H1 (cell line): ENCODE measurements around the gene PAK1IP1. TPM values are rescaled to one million over a fixed set of nuclear protein-coding genes. Genes with fewer than 3 reads are reported as not detected.

Source experiments
- CTCF ChIA-PET: fragments of 300-600 bp; sonication (Branson Sonifier 250); formaldehyde crosslinking; loops from one replicate; lab custom pipeline; 2021; ENCODE audit not compliant: partially characterized antibody; lab: Charles Lee
- POLR2A ChIA-PET: fragments of 300-600 bp; sonication (Branson Sonifier 250); formaldehyde crosslinking; loops from one replicate; lab custom pipeline; 2021; ENCODE audit warnings: inconsistent platforms; ENCODE audit not compliant: partially characterized antibody; lab: Charles Lee
- DNase-seq, 2 experiments: peaks; one replicate each; pipeline versions ENCODE4 v3.0.0 to v3.0.0-alpha.2; 2010 to 2022; ENCODE audit warnings: low spot score in 2 of 2, low read depth in 1 of 2, mixed read lengths in 1 of 2
- FAIRE-seq: peaks from 2 replicates; lab custom pipeline; 2011; peaks lifted over from hg19 to GRCh38; lab: Jason Lieb, UNC
- H2AFZ ChIP-seq: 2 replicates; pipeline ENCODE4 v1.8.1; 2012; ENCODE audit warnings: low read length, inconsistent platforms
- H2AK5ac ChIP-seq: 2 replicates; pipeline ENCODE4 v1.6.1; 2013; ENCODE audit warnings: low read depth, low read length
- H2BK120ac ChIP-seq: replicated peaks from 2 replicates; pipeline ENCODE3; 2013; ENCODE audit warnings: low read depth, low read length, inconsistent platforms
- H2BK12ac ChIP-seq: 2 replicates; pipeline ENCODE4 v1.6.1; 2013; ENCODE audit warnings: low read depth, low read length
- H2BK15ac ChIP-seq: 2 replicates; pipeline ENCODE4 v1.6.1; 2013; ENCODE audit warnings: low read length
- H2BK20ac ChIP-seq: 2 replicates; pipeline ENCODE4 v1.6.1; 2013; ENCODE audit warnings: low read length
- H2BK5ac ChIP-seq: 2 replicates; pipeline ENCODE4 v1.6.1; 2013; ENCODE audit warnings: low read depth, low read length
- H3K14ac ChIP-seq: 2 replicates; pipeline ENCODE4 v1.6.1; 2013; ENCODE audit warnings: inconsistent platforms; ENCODE audit not compliant: insufficient read length
- H3K18ac ChIP-seq: 2 replicates; pipeline ENCODE4 v1.6.1; 2013; ENCODE audit warnings: low read length; ENCODE audit errors: extremely low read depth
- H3K23ac ChIP-seq: 2 replicates; pipeline ENCODE4 v1.6.1; 2013; ENCODE audit warnings: inconsistent platforms; ENCODE audit not compliant: insufficient read length
- H3K23me2 ChIP-seq: 2 replicates; pipeline ENCODE4 v1.6.1; 2013; ENCODE audit warnings: low read depth, low read length
- H3K27ac ChIP-seq: 2 replicates; pipeline ENCODE4 v1.6.1; 2011; ENCODE audit warnings: low read depth, low read length, inconsistent platforms
- H3K27me3 ChIP-seq, 4 experiments: replicated peaks in 1 of 4; 1 replicate in 1 of 4; 2 replicates in 3 of 4; pipeline versions ENCODE4 v1.6.1 to v1.8.1; 2011 to 2013; ENCODE audit warnings: low read length in 3 of 4, mild to moderate bottlenecking in 3 of 4, inconsistent platforms in 2 of 4, mixed read lengths in 2 of 4, moderate library complexity in 1 of 4; ENCODE audit not compliant: control insufficient read depth in 3 of 4, insufficient read depth in 3 of 4; ENCODE audit errors: extremely low read depth in 1 of 4
- H3K36me3 ChIP-seq, 4 experiments: 2 replicates each; pipeline versions ENCODE4 v1.6.1 to v1.8.1; 2011 to 2013; ENCODE audit warnings: mild to moderate bottlenecking in 4 of 4, low read length in 3 of 4, moderate library complexity in 2 of 4, control low read depth in 1 of 4, inconsistent platforms in 1 of 4; ENCODE audit not compliant: insufficient read depth in 4 of 4, control insufficient read depth in 2 of 4
- H3K4ac ChIP-seq: replicated peaks from 2 replicates; pipeline ENCODE3; 2013; ENCODE audit warnings: low read length, low read depth, mixed read lengths, inconsistent platforms; ENCODE audit not compliant: insufficient read length
- H3K4me1 ChIP-seq, 4 experiments: replicated peaks in 1 of 4; 1 replicate in 1 of 4; 2 replicates in 3 of 4; pipeline versions ENCODE4 v1.6.1 to v1.8.1; 2011 to 2013; ENCODE audit warnings: low read length in 3 of 4, inconsistent platforms in 2 of 4, mixed read lengths in 1 of 4; ENCODE audit not compliant: insufficient read depth in 4 of 4, control insufficient read depth in 3 of 4
- H3K4me2 ChIP-seq, 2 experiments: 2 replicates each; pipeline versions ENCODE4 v1.6.1 to v1.8.1; 2011 to 2013; ENCODE audit warnings: low read depth in 2 of 2, low read length in 2 of 2, control low read depth in 1 of 2, inconsistent platforms in 1 of 2, mild to moderate bottlenecking in 1 of 2; ENCODE audit not compliant: insufficient read depth in 1 of 2
- H3K4me3 ChIP-seq, 4 experiments: fragments of 200-600, 300-600 bp in 1 of 4; sonication (generic), shearing (Covaris generic), sonication (Bioruptor Twin) in 1 of 4; 2 replicates each; pipeline versions ENCODE4 v1.5.1 to v1.8.1; 2011 to 2016; ENCODE audit warnings: low read length in 4 of 4, low read depth in 3 of 4, control low read depth in 2 of 4, inconsistent platforms in 2 of 4, mild to moderate bottlenecking in 2 of 4, mixed read lengths in 1 of 4, moderate library complexity in 1 of 4; ENCODE audit not compliant: insufficient read depth in 2 of 4; ENCODE audit errors: extremely low read depth in 1 of 4
- H3K56ac ChIP-seq: replicated peaks from 2 replicates; pipeline ENCODE3; 2013; ENCODE audit warnings: low read depth, mild to moderate bottlenecking, mixed read lengths, low read length, inconsistent platforms; ENCODE audit not compliant: insufficient read length
- H3K79me1 ChIP-seq: 2 replicates; pipeline ENCODE4 v1.6.1; 2013; ENCODE audit warnings: low read depth, low read length, control low read depth
- H3K79me2 ChIP-seq, 2 experiments: 2 replicates each; pipeline versions ENCODE4 v1.6.1 to v1.8.1; 2012 to 2013; ENCODE audit warnings: low read length in 2 of 2, mild to moderate bottlenecking in 2 of 2, inconsistent platforms in 1 of 2; ENCODE audit not compliant: insufficient read depth in 2 of 2, control insufficient read depth in 1 of 2
- H3K9ac ChIP-seq, 4 experiments: replicated peaks in 1 of 4; 1 replicate in 1 of 4; 2 replicates in 3 of 4; pipeline versions ENCODE4 v1.6.1 to v1.8.1; 2011 to 2013; ENCODE audit warnings: low read depth in 3 of 4, low read length in 3 of 4, control low read depth in 2 of 4, mild to moderate bottlenecking in 2 of 4, moderate library complexity in 2 of 4, inconsistent platforms in 1 of 4; ENCODE audit errors: extremely low read depth in 1 of 4
- H3K9me3 ChIP-seq, 2 experiments: 2 replicates each; pipeline versions ENCODE4 v1.6.1 to v1.8.1; 2012 to 2013; ENCODE audit warnings: mild to moderate bottlenecking in 2 of 2, moderate library complexity in 2 of 2, control low read depth in 1 of 2, inconsistent platforms in 1 of 2, low read depth in 1 of 2, low read length in 1 of 2, mixed read lengths in 1 of 2; ENCODE audit not compliant: insufficient read depth in 2 of 2
- H4K20me1 ChIP-seq, 2 experiments: replicated peaks in 1 of 2; 2 replicates each; pipeline versions ENCODE3 to v1.8.1; 2011 to 2013; ENCODE audit warnings: inconsistent platforms in 2 of 2, low read length in 2 of 2, mild to moderate bottlenecking in 1 of 2; ENCODE audit not compliant: insufficient read depth in 2 of 2, control insufficient read depth in 1 of 2
- H4K5ac ChIP-seq: 2 replicates; pipeline ENCODE4 v1.6.1; 2013; ENCODE audit warnings: low read length, low read depth, mixed read lengths, inconsistent platforms; ENCODE audit not compliant: insufficient read length
- H4K8ac ChIP-seq: 2 replicates; pipeline ENCODE4 v1.8.0; 2013; ENCODE audit warnings: mild to moderate bottlenecking, moderate library complexity, low read length, inconsistent platforms; ENCODE audit not compliant: insufficient read depth; ENCODE audit errors: extremely low read depth
- H4K91ac ChIP-seq: replicated peaks from 2 replicates; pipeline ENCODE3; 2013; ENCODE audit warnings: low read length, mixed read lengths, inconsistent platforms; ENCODE audit not compliant: insufficient read length
- CHD1 ChIP-seq: IDR thresholded peaks from 2 replicates; pipeline ENCODE4 v1.6.1; 2012; ENCODE audit warnings: low read depth, low read length, improper control_type of control experiment
- JUND ChIP-seq: IDR thresholded peaks from 2 replicates; pipeline ENCODE4 v1.6.1; 2011; ENCODE audit warnings: mild to moderate bottlenecking, improper control_type of control experiment, low read length
- KDM5A ChIP-seq: fragments of 200-600 bp; IDR thresholded peaks from 2 replicates; pipeline ENCODE4 v1.7.1; 2012; ENCODE audit warnings: mild to moderate bottlenecking, low read length, inconsistent platforms, mixed read lengths
- MAFK ChIP-seq: IDR thresholded peaks from 2 replicates; pipeline ENCODE4 v1.6.1; 2012; ENCODE audit warnings: low read depth, mild to moderate bottlenecking, improper control_type of control experiment, low read length
- SIN3A ChIP-seq, 2 experiments: IDR thresholded peaks in 1 of 2; conservative IDR thresholded peaks in 1 of 2; 2 replicates each; pipeline ENCODE4 v1.6.1; 2011 to 2012; ENCODE audit warnings: low read length in 2 of 2, improper control_type of control experiment in 1 of 2, low read depth in 1 of 2, mild to moderate bottlenecking in 1 of 2
- WGBS, 2 experiments: shearing (Covaris generic) in 1 of 2; methylation state at CpG; one replicate each; pipeline versions ENCODE4 v1.1.6 to v1.1.7; 2013 to 2015; ENCODE audit warnings: low lambda C conversion rate in 2 of 2, mixed read lengths in 2 of 2, inconsistent platforms in 1 of 2, low coverage in 1 of 2, missing lambda C conversion rate in 1 of 2; ENCODE audit not compliant: insufficient replicate concordance in 2 of 2, insufficient coverage in 1 of 2, insufficient read length in 1 of 2; ENCODE audit errors: extremely low coverage in 1 of 2, missing lambda C conversion rate in 1 of 2; 5-methylcytosine and 5-hydroxymethylcytosine counted together
- long read RNA-seq, 2 experiments: library from RNA in 1 of 2; library from capped mRNA in 1 of 2; stranded (forward); transcript quantifications; one replicate each; pipeline ENCODE4 v2.0.0, GENCODE V29; 2021; ENCODE audit warnings: inconsistent platforms in 1 of 2
- polyA minus RNA-seq, 3 experiments: library from RNA; depleted of rRNA, polyadenylated mRNA; stranded (reverse); fragments of >200 nt; gene quantifications; 1 replicate in 2 of 3; 2 replicates in 1 of 3; pipeline ENCODE4 v1.2.3, GENCODE V29; 2011
- polyA plus RNA-seq, 7 experiments: library from polyadenylated mRNA; depleted of rRNA in 3 of 7; stranded (reverse) in 5 of 7; unstranded in 2 of 7; fragments of >200 nt in 5 of 7; fragments of 200-250 nt in 2 of 7; gene quantifications; 1 replicate in 5 of 7; 2 replicates in 1 of 7; 4 replicates in 1 of 7; pipeline versions ENCODE4 v1.2.1 to v1.2.3, GENCODE V29; 2011 to 2013; ENCODE audit warnings: missing spikeins in 2 of 7, mixed read lengths in 2 of 7
- total RNA-seq: library from RNA; stranded (reverse); fragmentation: NEBNext Ultra II Directional; extraction: Animal tissue kit (Norgen Biotek cat#: 25700); gene quantifications from 2 replicates; pipeline ENCODE4 v1.2.1, GENCODE V29; 2021

PAK1IP1 gene, protein sequence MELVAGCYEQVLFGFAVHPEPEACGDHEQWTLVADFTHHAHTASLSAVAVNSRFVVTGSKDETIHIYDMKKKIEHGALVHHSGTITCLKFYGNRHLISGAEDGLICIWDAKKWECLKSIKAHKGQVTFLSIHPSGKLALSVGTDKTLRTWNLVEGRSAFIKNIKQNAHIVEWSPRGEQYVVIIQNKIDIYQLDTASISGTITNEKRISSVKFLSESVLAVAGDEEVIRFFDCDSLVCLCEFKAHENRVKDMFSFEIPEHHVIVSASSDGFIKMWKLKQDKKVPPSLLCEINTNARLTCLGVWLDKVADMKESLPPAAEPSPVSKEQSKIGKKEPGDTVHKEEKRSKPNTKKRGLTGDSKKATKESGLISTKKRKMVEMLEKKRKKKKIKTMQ
- total RNA-seq (43.6 and 46.4 TPM in 2 replicates), polyA plus RNA-seq (2011; rRNA removed) (13.2 and 19.7 TPM in 2 replicates), polyA minus RNA-seq (2011; rRNA and poly(A)+ RNA removed) (13.7 and 16.1 TPM in 2 replicates)
- 29.5 TPM for polyA plus RNA-seq (2011; cell fraction: cytosol; rRNA removed)
- polyA plus RNA-seq (2011; cell fraction: nucleus; rRNA removed): 9.4 TPM
- polyA plus RNA-seq (2012, experiment 1 of 2): 27.5 to 47.3 TPM (median 30.5 TPM) in 4 replicates
- polyA plus RNA-seq (2012, experiment 2 of 2): 4.3 TPM
- 61.5 TPM for polyA plus RNA-seq (2013, experiment 1 of 2)
- polyA plus RNA-seq (2013, experiment 2 of 2): 61.8 TPM
- 9.0 TPM for polyA minus RNA-seq (2011; cell fraction: cytosol; rRNA and poly(A)+ RNA removed)
- 14.9 TPM for polyA minus RNA-seq (2011; cell fraction: nucleus; rRNA and poly(A)+ RNA removed)
- long read RNA-seq, experiment 1, transcript PAK1IP1-201 (10 exons, 1,800 nt): major isoform, 18 of 61 reads
- long read RNA-seq, experiment 1, partial matches to known transcripts: 30 of 61 reads
- long read RNA-seq, experiment 1, other reads (novel, unspliced or antisense): 13 of 61 reads
- long read RNA-seq, experiment 2, transcript PAK1IP1-201 (10 exons, 1,800 nt): major isoform, 148 of 211 reads
- long read RNA-seq, experiment 2, partial matches to known transcripts: 3 of 211 reads
- long read RNA-seq, experiment 2, other reads (novel, unspliced or antisense): 60 of 211 reads

DNA sequence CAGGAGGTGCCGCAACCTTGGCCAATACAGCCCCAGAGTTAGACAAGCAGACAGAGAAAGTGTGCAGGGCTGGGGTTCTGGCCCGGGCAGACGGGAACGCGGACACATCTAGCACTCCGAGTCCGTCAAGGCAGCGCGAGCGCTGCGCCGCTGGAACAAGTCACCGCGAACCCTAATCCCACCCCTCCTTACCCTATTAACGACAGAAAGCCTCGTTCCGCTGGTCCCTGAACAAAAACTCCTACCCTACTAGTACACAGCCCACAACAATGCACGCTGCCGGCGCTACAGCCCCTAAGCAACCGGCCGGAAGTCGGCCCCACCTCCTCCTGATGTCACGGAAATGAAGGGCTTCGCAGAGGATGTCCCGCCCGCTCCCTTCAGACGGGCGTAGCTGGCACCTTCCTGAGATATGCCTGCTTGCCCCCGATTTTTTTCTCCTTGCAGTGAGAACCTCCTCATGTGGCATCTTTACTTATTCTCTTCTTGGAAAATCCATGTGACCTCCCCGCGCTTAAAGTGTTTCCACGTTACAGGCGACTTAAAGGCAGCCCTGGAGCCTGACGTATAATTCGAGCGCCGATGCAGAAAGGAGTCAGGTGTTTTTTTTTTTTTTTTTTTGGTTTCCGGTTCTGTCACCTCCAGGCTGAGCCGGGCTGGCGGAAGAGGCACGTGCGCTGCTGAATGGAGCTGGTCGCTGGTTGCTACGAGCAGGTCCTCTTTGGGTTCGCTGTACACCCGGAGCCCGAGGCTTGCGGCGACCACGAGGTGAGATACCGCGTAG is at the start of gene PAK1IP1, which contains the start of gene C6orf52:
PAK1IP1 (plus strand) TSS at position 671 of the 784 bp plus-strand sequence; CDS start at position 685, 14 bp downstream.
C6orf52 (minus strand) TSS at position 315 of the 784 bp plus-strand sequence. CDS start 7,066 bp downstream, outside the sequence.
- H2BK20ac ChIP-seq: no peak within 1 kb of the TSS
- H4K8ac ChIP-seq: peak within 1 kb of the TSS; percentile 84; the same call in 1 of the 2 replicates
- no peak within 1 kb of the TSS for H2AK5ac ChIP-seq
- ChIA-PET POLR2A (interaction anchor here (0.7 to 2.0 kb wide), 22 partner anchors 10 to 184 kb away, joined by 3 to 12 read pairs (median 4); partner anchors contain the start of genes GCNT2 and TMEM14C), CTCF (interaction anchor here (0.7 to 1.7 kb wide), 11 partner anchors 19 to 294 kb away, joined by 3 to 6 read pairs (median 3); no protein-coding TSS in a partner anchor)
- peaks cover 0 to 3% (median 0%) of the 10 kb centered on the region in 4 experiments; a peak in 2 of 7 replicates for H3K4me1 ChIP-seq
- H3K4me3 ChIP-seq: peak within 1 kb of the TSS; percentile 78 to 97 (median 92)
- peak within 1 kb of the TSS; percentile 36 for H2BK120ac ChIP-seq
- peak within 1 kb of the TSS; percentile 77 for H4K91ac ChIP-seq
- H3K36me3 ChIP-seq: peaks cover 12 to 23% (median 17%) of the 10 kb centered on the region in 4 experiments
- peak within 1 kb of the TSS; percentile 44; the same call in 1 of the 2 replicates for H2AFZ ChIP-seq
- H3K4me2 ChIP-seq: peak within 1 kb of the TSS; percentile 63 to 72
- H3K14ac ChIP-seq: no peak within 1 kb of the TSS
- H3K9me3 ChIP-seq: no peaks in the 10 kb centered on the region
- peak within 1 kb of the TSS; percentile 93 for H2BK5ac ChIP-seq
- H3K79me2 ChIP-seq: peaks cover 25 to 60% of the 10 kb centered on the region in 2 experiments
- H3K9ac ChIP-seq: peak within 1 kb of the TSS; percentile 89 to 97 (median 94)
- H3K27ac ChIP-seq: peak within 1 kb of the TSS; percentile 97
- no peak within 1 kb of the TSS; the same call in 1 of the 2 replicates for H2BK15ac ChIP-seq
- H2BK12ac ChIP-seq: peak within 1 kb of the TSS; percentile 40; the same call in 1 of the 2 replicates
- H4K5ac ChIP-seq: peak within 1 kb of the TSS; percentile 57
- no peaks in the 10 kb centered on the region for H4K20me1 ChIP-seq
- H3K18ac ChIP-seq: peak within 1 kb of the TSS; percentile 62; the same call in 1 of the 2 replicates
- peaks cover 6% of the 10 kb centered on the region; the same call in 1 of the 2 replicates for H3K23me2 ChIP-seq
- DNase-seq: peak; percentile 73 to 90
- FAIRE-seq: no peak
- H3K4ac ChIP-seq: no peak within 1 kb of the TSS
- WGBS, 2 experiments: 0% methylated on average over 46 of the region's 53 CpGs; no CpG with 5 or more reads in 1 of the 2 experiments
- no peak within 1 kb of the TSS for H3K23ac ChIP-seq
- peak within 1 kb of the TSS; percentile 71 for H3K56ac ChIP-seq
- H3K79me1 ChIP-seq: peaks cover 8% of the 10 kb centered on the region
- no peaks in the 10 kb centered on the region for H3K27me3 ChIP-seq
- TF ChIP-seq MAFK (no peak), KDM5A (peak; percentile 60), CHD1 (no peak), SIN3A (conservative IDR thresholded peaks at IDR 0.05 in 1 of 2, IDR thresholded peaks at IDR 0.05 in 1 of 2; ENCODE audit: low read depth in 1 of 2, low read length in 2 of 2) (peak; percentile 97 to 99), JUND (no peak)
